Motor neuron (in vitro differentiated cells): ENCODE measurements around the gene TIPIN. TPM values are rescaled to one million over a fixed set of nuclear protein-coding genes. Genes with fewer than 3 reads are reported as not detected.
A peak's percentile ranks its signal among the peaks of the same experiment; 100 is the strongest.
"Not testable (repeated sequence)": the region's sequence is repeated elsewhere in the genome, so short reads cannot be mapped to it uniquely, and the experiment has no call there.

ENCODE experiments used
- ATAC-seq, 8 experiments: fragments of 200-7000 bp; cut with Tn5 transposase; replicated peaks in 6 of 8; 2 replicates each; pipeline ENCODE4 v1.8.0; 2021; ENCODE audit warnings: mild to moderate bottlenecking in 8 of 8, moderate library complexity in 8 of 8
- H3K27ac ChIP-seq, 2 donors: fragments of 250-450 bp; sonication (Bioruptor Pico); 2 replicates each; pipeline ENCODE4 v1.9.0; 2021; ENCODE audit warnings: antibody characterized with exemption in 2 of 2, mild to moderate bottlenecking in 2 of 2, moderate library complexity in 1 of 2
- H3K4me1 ChIP-seq, 2 donors: fragments of 250-450 bp; sonication (Bioruptor Pico); replicated peaks in 1 of 2; 2 replicates each; pipeline ENCODE4 v1.6.1; 2021; ENCODE audit warnings: antibody characterized with exemption in 2 of 2, mild to moderate bottlenecking in 2 of 2, moderate library complexity in 1 of 2
- H3K4me3 ChIP-seq, 5 donors: fragments of 250-450 bp; sonication (Bioruptor Pico); 2 replicates each; pipeline ENCODE4 v1.9.0; 2021; ENCODE audit warnings: antibody characterized with exemption in 5 of 5, mild to moderate bottlenecking in 5 of 5, moderate library complexity in 4 of 5
- WGBS, 10 experiments: fragments of 450-650 bp; shearing (Covaris generic); methylation state at CpG; one replicate each; pipeline ENCODE4 v1.0.0; 2022; 5-methylcytosine and 5-hydroxymethylcytosine counted together
- in situ Hi-C, 9 experiments: fragments of 400-800 bp; cut with MboI; loops; one replicate each; pipeline ENCODE4 v1.15.0; 2021; ENCODE audit warnings: low sequenced_read_pairs in 9 of 9, low pct_unique_long_range_greater_than_20kb in 2 of 9; ENCODE audit not compliant: unreplicated experiment in 9 of 9
- total RNA-seq, 8 experiments: library from RNA; unstranded; fragments of 300-600 nt; gene quantifications; 2 replicates each; pipeline versions ENCODE4 v1.2.3 to v1.2.4, GENCODE V29; 2022

The TIPIN gene
- total RNA-seq, 8 experiments from 2014 or later: 9.8 to 22.4 (median 13.2) TPM

- H3K4me3 ChIP-seq, ATAC-seq, H3K27ac ChIP-seq, H3K4me1 ChIP-seq: not testable (repeated sequence)
- in situ Hi-C loops: loop anchor here in 1 of 9 experiments (25.0 kb wide), 1 partner anchor 94 kb away; the partner anchor contains the start of gene SNAPC5
- 100% methylated on average over 1 of the region's 1 CpG; no CpG with 5 or more reads in 6 of the 10 experiments for WGBS, 10 experiments
Observed at GRCh38 chr15:66393037-66393436, 36.6 kb upstream of the TIPIN start.

GRCh38 chr15:66390678-66391077 is 34.2 kb upstream of the TIPIN start:
- no peak overlapping the region for H3K27ac ChIP-seq
- in situ Hi-C loops: loop anchor here in 1 of 9 experiments (25.0 kb wide), 1 partner anchor 97 kb away; the partner anchor contains the start of gene SNAPC5
- H3K4me3 ChIP-seq: no peak overlapping the region
- ATAC-seq: no peak
- H3K4me1 ChIP-seq: peaks cover 10 to 12% of the 10 kb centered on the region in 2 donors
- 67 to 100% (median 76%) methylated on average over 1 of the region's 1 CpG; no CpG with 5 or more reads in 6 of the 10 experiments for WGBS, 10 experiments

GRCh38 chr15:66389859-66390381 is 33.4 kb upstream of the TIPIN start:
- H3K27ac ChIP-seq: no peak overlapping the region
- in situ Hi-C loops: loop anchor here in 1 of 9 experiments (25.0 kb wide), 1 partner anchor 97 kb away; the partner anchor contains the start of gene SNAPC5

DNA sequence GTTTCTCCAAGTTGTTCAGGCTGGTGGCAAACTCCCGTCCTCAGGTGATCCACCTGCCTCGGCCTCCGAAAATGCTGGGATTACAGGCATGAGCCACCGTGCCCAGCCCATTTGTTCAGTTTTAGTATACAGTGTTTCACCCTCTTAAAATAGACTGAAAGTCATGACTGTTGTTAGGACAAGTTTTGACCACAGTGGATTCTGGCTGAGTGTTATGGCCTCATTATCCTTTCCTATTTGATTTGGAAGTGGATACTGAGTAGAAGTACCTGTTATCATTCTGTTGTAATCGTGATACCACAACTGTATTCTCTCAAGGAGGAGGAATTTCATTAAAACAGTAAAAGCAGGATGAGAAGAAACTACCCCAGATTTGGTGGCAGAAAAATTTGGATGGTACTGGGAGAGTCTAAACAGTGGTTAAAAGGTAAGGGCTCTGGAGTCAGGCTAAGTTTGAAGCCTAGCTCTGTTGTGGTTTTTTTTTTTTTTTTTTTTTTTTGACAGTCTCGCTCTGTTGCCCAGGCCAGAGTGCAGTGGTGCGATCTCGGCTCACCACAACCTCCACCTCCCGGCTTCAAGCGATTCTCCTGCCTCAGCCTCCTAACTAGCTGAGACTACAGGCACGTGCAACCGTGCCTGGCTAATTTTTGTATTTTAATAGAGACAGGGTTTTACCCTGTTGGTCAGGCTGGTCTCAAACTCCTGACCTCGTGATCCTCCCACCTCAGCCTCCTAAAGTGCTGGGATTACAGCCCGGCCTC is 32.8 kb upstream of the TIPIN start:
- Histone ChIP-seq H3K4me1 (peaks cover 12% of the 10 kb centered on the region in 2 donors), H3K27ac (no peak overlapping the region), H3K4me3 (no peak overlapping the region)
- 62 to 100% (median 89%) methylated on average over 1 to 12 of the region's 14 CpGs; no CpG with 5 or more reads in 1 of the 10 experiments for WGBS, 10 experiments
- in situ Hi-C loops: loop anchor here in 1 of 9 experiments (25.0 kb wide), 1 partner anchor 98 kb away; the partner anchor contains the start of gene SNAPC5
- no peak for ATAC-seq

More at GRCh38 chr15:66389859-66390381, 33.4 kb upstream of the TIPIN start:
- Histone ChIP-seq H3K4me3 (no peak overlapping the region), H3K4me1 (peaks cover 12% of the 10 kb centered on the region in 2 donors)
- no peak for ATAC-seq

- no peak for ATAC-seq
- H3K4me1 ChIP-seq: peaks cover 12% of the 10 kb centered on the region in 2 donors
- H3K27ac ChIP-seq: no peak overlapping the region
- H3K4me3 ChIP-seq: peak overlapping the region in 2 of 5 donors; percentile 59 to 81
- in situ Hi-C loops: loop anchor here in 1 of 9 experiments (25.0 kb wide), 1 partner anchor 99 kb away; the partner anchor contains the start of gene SNAPC5
- WGBS, 10 experiments: 60 to 100% (median 78%) methylated on average over 2 to 4 of the region's 5 CpGs; no CpG with 5 or more reads in 3 of the 10 experiments
Observed at GRCh38 chr15:66388576-66388975, 32.1 kb upstream of the TIPIN start.

DNA sequence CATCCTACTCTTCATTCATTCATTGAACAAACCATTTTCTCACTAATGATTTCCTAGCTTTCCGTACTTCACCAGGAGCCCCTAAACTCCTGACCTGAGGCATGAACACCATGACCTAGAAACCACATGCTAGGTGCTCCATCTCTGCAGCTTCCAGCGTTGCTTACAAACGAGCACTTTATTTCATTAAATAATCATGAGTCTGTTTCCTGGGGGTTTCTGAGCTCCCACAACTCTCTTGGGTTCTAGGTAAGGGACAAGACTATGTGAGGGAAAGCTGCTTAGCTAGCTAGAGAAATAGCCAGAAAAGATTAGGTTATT is 31.5 kb upstream of the TIPIN start:
- Histone ChIP-seq H3K4me1 (peaks cover 12% of the 10 kb centered on the region in 2 donors), H3K27ac (no peak overlapping the region), H3K4me3 (peak overlapping the region; percentile 50 to 81 (median 59))
- in situ Hi-C loops: loop anchor here in 1 of 9 experiments (25.0 kb wide), 1 partner anchor 99 kb away; the partner anchor contains the start of gene SNAPC5
- 0 to 20% (median 4%) methylated on average over 1 to 3 of the region's 3 CpGs; no CpG with 5 or more reads in 3 of the 10 experiments for WGBS, 10 experiments
- no peak for ATAC-seq

GRCh38 chr15:66387163-66388042 is 30.9 kb upstream of the TIPIN start:
- 0 to 2% (median 0%) methylated on average over 3 to 14 of the region's 62 CpGs; no CpG with 5 or more reads in 2 of the 10 experiments for WGBS, 10 experiments
- in situ Hi-C loops: loop anchor here in 1 of 9 experiments (25.0 kb wide), 1 partner anchor 100 kb away; the partner anchor contains the start of gene SNAPC5

GRCh38 chr15:66386204-66387123 is 30.0 kb upstream of the TIPIN start, which contains the start of gene MAP2K1:
Gene MAP2K1, plus strand, starts transcription at chr15:66386912. Its CDS starts 436 bp downstream, at chr15:66387348.
- in situ Hi-C loops: loop anchor here in 1 of 9 experiments (25.0 kb wide), 1 partner anchor 101 kb away; the partner anchor contains the start of gene SNAPC5
- H3K4me3 ChIP-seq: peak within 1 kb of the TSS; percentile 50 to 81 (median 59)
- ATAC-seq: peak; percentile 86 to 93 (median 92)
- H3K4me1 ChIP-seq: peaks cover 12% of the 10 kb centered on the region in 2 donors
- H3K27ac ChIP-seq: peak within 1 kb of the TSS; percentile 65 to 71
- WGBS, 10 experiments: 0 to 95% (median 10%) methylated on average over 1 to 19 of the region's 69 CpGs

More at GRCh38 chr15:66387163-66388042, 30.9 kb upstream of the TIPIN start:
- H3K4me1 ChIP-seq: peaks cover 12% of the 10 kb centered on the region in 2 donors
- peak overlapping the region; percentile 59 to 71 for H3K27ac ChIP-seq
- ATAC-seq: peak; percentile 36 to 50 (median 46)
- peak overlapping the region; percentile 50 to 81 (median 59) for H3K4me3 ChIP-seq

DNA sequence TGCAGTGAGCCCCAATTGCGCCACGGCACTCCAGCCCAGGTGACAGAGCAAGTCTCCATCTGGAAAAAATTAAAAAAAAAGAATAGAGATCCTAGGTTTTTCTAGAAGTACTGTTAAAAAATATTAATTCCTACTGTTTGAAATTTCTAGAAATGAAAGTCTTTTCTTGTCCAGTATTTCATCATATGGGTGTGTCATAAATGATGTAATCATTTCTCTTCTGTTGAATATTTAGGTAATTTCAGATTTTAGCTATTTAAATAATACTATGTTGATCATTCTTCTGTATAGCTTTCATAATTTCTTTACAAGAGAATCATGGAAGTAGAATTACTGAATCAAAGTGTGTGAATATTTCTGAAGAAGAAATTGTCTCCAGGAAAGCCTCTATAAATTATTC is 24.9 kb upstream of the TIPIN start:
- not testable (repeated sequence) for H3K4me1 ChIP-seq, H3K27ac ChIP-seq, H3K4me3 ChIP-seq, ATAC-seq
- 69 to 100% (median 94%) methylated on average over 2 of the region's 2 CpGs; no CpG with 5 or more reads in 7 of the 10 experiments for WGBS, 10 experiments
- in situ Hi-C loops: loop anchor here in 1 of 9 experiments (25.0 kb wide), 1 partner anchor 106 kb away; the partner anchor contains the start of gene SNAPC5

DNA sequence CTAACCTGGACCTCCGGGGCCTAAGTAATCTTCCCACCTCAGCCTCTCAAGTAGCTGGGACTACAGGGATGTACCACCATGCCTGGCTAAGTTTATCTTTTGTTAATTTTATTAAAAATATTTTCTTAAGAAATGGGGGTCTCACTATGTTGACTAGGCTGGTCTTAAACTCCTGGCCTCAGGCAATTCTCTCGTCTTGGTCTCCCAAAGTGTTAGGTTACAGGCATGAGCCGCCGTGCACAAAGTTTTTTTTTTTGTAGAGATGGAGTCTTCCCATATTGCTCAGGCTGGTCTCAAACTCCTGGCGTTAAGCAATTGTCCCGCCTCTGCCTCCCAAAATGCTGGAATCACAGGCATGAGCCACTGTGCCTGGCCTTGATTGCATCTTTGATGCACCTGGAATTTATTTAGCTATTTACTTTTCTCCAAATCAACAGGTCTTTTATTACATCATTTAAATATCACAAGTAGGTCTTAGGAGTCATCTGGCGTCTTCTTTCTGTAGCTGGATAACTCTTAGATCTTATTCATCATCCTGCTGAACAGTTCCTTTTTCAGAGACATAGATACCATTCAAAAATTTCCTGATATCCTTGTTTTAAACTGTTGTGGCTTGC is 22.4 kb upstream of the TIPIN start:
- WGBS, 10 experiments: 52 to 93% (median 79%) methylated on average over 1 to 7 of the region's 7 CpGs
- in situ Hi-C loops: loop anchor here in 1 of 9 experiments (25.0 kb wide), 1 partner anchor 108 kb away; the partner anchor contains the start of gene SNAPC5
- Histone ChIP-seq H3K27ac (no peak overlapping the region), H3K4me3 (no peak overlapping the region), H3K4me1 (no peaks in the 10 kb centered on the region)
- ATAC-seq: no peak

DNA sequence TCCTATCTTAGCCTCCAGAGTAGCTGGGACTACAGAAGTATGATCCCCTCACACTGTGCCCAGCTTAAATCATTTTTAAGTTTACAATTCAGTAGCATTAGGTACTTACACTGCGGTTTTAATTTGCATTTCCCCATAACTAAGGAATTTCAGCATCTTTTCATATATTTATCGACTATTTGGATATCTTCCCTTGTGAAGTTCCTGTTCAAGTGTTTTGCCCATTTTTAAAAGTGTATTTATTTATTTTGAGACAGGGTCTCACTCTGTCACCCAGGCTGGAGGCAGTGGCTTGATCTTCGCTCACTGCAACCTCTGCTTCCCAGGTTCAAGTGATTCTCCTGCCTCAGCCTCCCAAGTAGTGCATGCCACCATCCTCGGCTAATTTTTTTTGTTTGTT is 17.7 kb upstream of the TIPIN start:
- in situ Hi-C loops: no loop called here
- ATAC-seq: no peak

More for the DNA sequence above, 17.7 kb upstream of the TIPIN start:
- Histone ChIP-seq H3K27ac (no peak overlapping the region), H3K4me3 (no peak overlapping the region), H3K4me1 (peaks cover 0 to 9% of the 10 kb centered on the region in 2 donors)
- WGBS, 10 experiments: 71 to 95% (median 86%) methylated on average over 2 to 4 of the region's 4 CpGs; no CpG with 5 or more reads in 2 of the 10 experiments
